Subcutaneous adipose tissue (tissue), 4 donors: ENCODE data around the gene FRAS1. TPM values are rescaled to one million over a fixed set of nuclear protein-coding genes. Genes with fewer than 3 reads are reported as not detected.

ENCODE experiments used
- CTCF ChIP-seq: fragments of 450-650 bp; IDR thresholded peaks from one replicate; pipeline ENCODE4 v1.5.1; 2016; ENCODE audit warnings: low read depth, mild to moderate bottlenecking, control low read depth, antibody characterized with exemption, moderate library complexity
- total RNA-seq, 4 donors: library from RNA; depleted of rRNA; stranded (reverse); fragments of >200 nt; gene quantifications; one replicate each; pipeline ENCODE4 v1.1.0, GENCODE V29; 2016

Gene FRAS1
- 1 to 10 TPM; 2.2 to 6.0 (median 3.6) TPM for total RNA-seq

GRCh38 chr4:78057135-78057599 is at the start of gene FRAS1:
Gene FRAS1 (plus strand): TSS chr4:78057323. CDS start chr4:78058010, 687 bp downstream.
- no peak for TF ChIP-seq CTCF

- no peak for TF ChIP-seq CTCF
Observed at GRCh38 chr4:78014889-78015886, 41.9 kb upstream of the FRAS1 start.

- TF ChIP-seq CTCF, result no peak
Observed at GRCh38 chr4:78018271-78019049, 38.7 kb upstream of the FRAS1 start.

GRCh38 chr4:78019414-78019813 is 37.7 kb upstream of the FRAS1 start:
- TF ChIP-seq CTCF, result no peak

GRCh38 chr4:78020677-78021076 is 36.4 kb upstream of the FRAS1 start:
- TF ChIP-seq CTCF, result no peak

GRCh38 chr4:78022517-78022916 is 34.6 kb upstream of the FRAS1 start:
- no peak for TF ChIP-seq CTCF

GRCh38 chr4:78024085-78024484 is 33.0 kb upstream of the FRAS1 start:
- no peak for TF ChIP-seq CTCF
